Measurements from ENCODE around the gene GIT2.

- TF ChIP-seq POLR2AphosphoS5 (IDR thresholded peaks at IDR 0.05; ENCODE audit: low read depth, low read length) = no peak
- TF ChIP-seq CTCF (IDR thresholded peaks at IDR 0.05) = no peak
- TF ChIP-seq REST (IDR thresholded peaks at IDR 0.05; ENCODE audit: insufficient read depth in 1 of 2, low read depth in 2 of 2, low read length in 1 of 2) = no peak
- TF ChIP-seq SIN3A (IDR thresholded peaks at IDR 0.05; ENCODE audit: borderline replicate concordance, insufficient read depth, low read depth, low read length) = no peak
Observed at GRCh38 chr12:109972821-109973220, 23.3 kb downstream of the GIT2 start.

All from Panc1 (cell line).